A549 treated with CpdA at 1 μM for 4 hours (cell line): ENCODE results near the gene KLHL14. TPM values are rescaled to one million over a fixed set of nuclear protein-coding genes. Genes with fewer than 3 reads are reported as not detected.

ENCODE experiments used
- total RNA-seq: library from RNA; stranded (reverse); fragments of 200-300 nt; extraction: Qiagen RNA extraction; gene quantifications from 5 replicates; pipeline ENCODE4 v1.2.3, GENCODE V29; 2022; ENCODE audit warnings: low read depth

KLHL14 gene, protein sequence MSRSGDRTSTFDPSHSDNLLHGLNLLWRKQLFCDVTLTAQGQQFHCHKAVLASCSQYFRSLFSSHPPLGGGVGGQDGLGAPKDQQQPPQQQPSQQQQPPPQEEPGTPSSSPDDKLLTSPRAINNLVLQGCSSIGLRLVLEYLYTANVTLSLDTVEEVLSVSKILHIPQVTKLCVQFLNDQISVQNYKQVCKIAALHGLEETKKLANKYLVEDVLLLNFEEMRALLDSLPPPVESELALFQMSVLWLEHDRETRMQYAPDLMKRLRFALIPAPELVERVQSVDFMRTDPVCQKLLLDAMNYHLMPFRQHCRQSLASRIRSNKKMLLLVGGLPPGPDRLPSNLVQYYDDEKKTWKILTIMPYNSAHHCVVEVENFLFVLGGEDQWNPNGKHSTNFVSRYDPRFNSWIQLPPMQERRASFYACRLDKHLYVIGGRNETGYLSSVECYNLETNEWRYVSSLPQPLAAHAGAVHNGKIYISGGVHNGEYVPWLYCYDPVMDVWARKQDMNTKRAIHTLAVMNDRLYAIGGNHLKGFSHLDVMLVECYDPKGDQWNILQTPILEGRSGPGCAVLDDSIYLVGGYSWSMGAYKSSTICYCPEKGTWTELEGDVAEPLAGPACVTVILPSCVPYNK
- not detected in 5 replicates for total RNA-seq

DNA sequence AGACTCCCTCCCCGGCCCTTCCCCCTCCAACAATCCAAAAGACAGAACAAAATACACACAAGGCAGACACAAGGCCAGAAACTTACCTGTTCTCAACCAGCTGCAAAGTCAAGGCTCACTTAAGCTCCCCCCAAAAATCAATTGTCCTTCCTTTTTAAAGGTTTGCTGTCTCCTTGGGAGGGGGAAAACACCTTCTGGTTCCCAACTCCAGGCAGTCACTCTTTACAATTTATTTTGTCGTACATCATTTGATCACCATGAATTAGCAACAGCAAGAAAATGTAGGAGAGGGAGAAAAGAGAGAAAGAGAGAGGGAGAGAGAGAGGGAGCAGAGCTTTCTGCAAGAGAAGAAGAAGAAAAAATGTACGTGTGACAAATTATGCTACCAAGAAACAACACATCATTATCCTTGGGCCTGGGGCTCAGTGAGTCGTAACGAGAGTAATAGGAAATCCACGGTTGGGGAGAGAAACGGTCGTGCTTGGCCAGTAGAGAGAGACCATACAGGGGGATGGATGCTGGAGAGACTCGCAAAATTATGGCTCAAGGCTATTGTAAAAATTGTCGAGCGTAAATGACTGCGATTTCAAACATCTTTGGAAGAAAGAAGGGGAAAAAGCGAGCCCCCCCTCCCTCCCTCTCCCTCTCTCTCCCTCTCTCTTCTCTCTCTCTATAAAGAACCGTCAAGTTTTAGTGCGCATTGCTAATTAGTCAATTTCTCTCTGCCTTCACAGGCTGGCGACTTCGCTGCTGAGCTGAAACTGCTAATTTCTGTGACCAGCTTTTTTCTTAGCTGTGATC, at the start of gene KLHL14:
TSS of gene KLHL14 (minus strand) at position 443 of the 801 bp plus-strand sequence. CDS start 2,432 bp downstream, outside the sequence.

